ENCODE results near the gene EDA. TPM values are rescaled to one million over a fixed set of nuclear protein-coding genes. Genes with fewer than 3 reads are reported as not detected.

EDA gene
- total and polyA plus RNA-seq, 2 of the 13 experiments (the other 11 are each of a cell fraction or from before 2014, with no cell fraction given), result 8.8 to 11.2 TPM

DNA sequence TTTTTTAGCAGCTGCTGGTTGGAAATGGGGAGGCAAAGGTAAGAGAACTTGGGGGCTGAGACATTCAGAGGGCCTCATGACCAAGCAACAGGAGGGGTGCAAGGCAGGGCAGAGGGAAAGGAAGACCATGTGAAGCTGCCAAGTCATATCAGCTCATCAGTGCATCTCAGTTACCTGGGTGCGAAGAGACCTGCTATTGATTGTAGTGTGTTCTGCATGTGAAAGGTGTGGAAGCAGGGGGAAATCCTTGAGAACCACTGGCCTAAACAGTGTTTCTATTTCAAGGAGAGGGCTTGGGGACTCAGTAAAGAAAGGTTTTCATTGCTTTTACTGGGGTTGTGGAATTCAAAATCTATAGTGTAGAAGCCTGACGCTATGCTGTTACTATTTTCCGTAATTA lies 47.1 kb upstream of the EDA start:
- no peaks in the 10 kb centered on the region for H3K9me3 ChIP-seq (ENCODE audit: low read length)
- H3K27me3 ChIP-seq (ENCODE audit: control insufficient read depth in 1 of 2, insufficient read depth in 2 of 2, low read length in 2 of 2), result no peaks in the 10 kb centered on the region
- H4K20me1 ChIP-seq (ENCODE audit: insufficient read depth, low read length), result no peaks in the 10 kb centered on the region
- peaks cover 14% of the 10 kb centered on the region; the same call in 1 of the 2 replicates for H3K4me1 ChIP-seq (ENCODE audit: insufficient read depth, low read length)
- in situ Hi-C loops (cut with HindIII; ENCODE audit: extremely low pct_ligation_motif_present, low pct_unique_long_range_greater_than_20kb) (no loop called here), intact Hi-C loops (cut with micrococcal nuclease; ENCODE audit: unreplicated experiment) (no loop called here)
- no peak for ATAC-seq
- H3K9ac ChIP-seq (ENCODE audit: insufficient read depth, low read depth, low read length), result no peak overlapping the region
- no TSS peak for BruUV-seq (replicated peaks)
- H3K36me3 ChIP-seq (replicated peaks in 1 of 2; ENCODE audit: control insufficient read depth in 1 of 2, insufficient read depth in 2 of 2, low read length in 2 of 2), result no peaks in the 10 kb centered on the region
- no peak overlapping the region for H3K27ac ChIP-seq (ENCODE audit: extremely low read length, insufficient read depth, low read length)
- H3K4me3 ChIP-seq (replicated peaks in 1 of 3; ENCODE audit: insufficient read depth in 1 of 3, low read depth in 2 of 3, low read length in 3 of 3), result no peak overlapping the region
- DNase-seq (ENCODE audit: low spot score), result no peak
- no peak overlapping the region for H3K4me2 ChIP-seq (ENCODE audit: low read depth, low read length)
- H2AFZ ChIP-seq (ENCODE audit: low read length), result no peak overlapping the region
- no peak for TF ChIP-seq ZNF337 (CRISPR knock-in tag; IDR thresholded peaks at IDR 0.05; ENCODE audit: borderline replicate concordance, low read depth)
- TF ChIP-seq ZNF34 (CRISPR knock-in tag; IDR thresholded peaks at IDR 0.05; ENCODE audit: borderline replicate concordance), result no peak
- TF ChIP-seq, protein P1, sequence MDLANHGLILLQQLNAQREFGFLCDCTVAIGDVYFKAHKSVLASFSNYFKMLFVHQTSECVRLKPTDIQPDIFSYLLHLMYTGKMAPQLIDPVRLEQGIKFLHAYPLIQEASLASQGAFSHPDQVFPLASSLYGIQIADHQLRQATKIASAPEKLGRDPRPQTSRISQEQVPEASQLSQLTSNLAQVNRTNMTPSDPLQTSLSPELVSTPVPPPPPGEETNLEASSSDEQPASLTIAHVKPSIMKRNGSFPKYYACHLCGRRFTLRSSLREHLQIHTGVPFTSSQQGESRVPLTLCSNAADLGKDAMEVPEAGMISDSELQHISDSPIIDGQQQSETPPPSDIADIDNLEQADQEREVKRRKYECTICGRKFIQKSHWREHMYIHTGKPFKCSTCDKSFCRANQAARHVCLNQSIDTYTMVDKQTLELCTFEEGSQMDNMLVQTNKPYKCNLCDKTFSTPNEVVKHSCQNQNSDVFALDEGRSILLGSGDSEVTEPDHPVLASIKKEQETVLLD (CRISPR knock-in tag; IDR thresholded peaks at IDR 0.05; ENCODE audit: low read depth), result no peak
- TF ChIP-seq, protein P2, sequence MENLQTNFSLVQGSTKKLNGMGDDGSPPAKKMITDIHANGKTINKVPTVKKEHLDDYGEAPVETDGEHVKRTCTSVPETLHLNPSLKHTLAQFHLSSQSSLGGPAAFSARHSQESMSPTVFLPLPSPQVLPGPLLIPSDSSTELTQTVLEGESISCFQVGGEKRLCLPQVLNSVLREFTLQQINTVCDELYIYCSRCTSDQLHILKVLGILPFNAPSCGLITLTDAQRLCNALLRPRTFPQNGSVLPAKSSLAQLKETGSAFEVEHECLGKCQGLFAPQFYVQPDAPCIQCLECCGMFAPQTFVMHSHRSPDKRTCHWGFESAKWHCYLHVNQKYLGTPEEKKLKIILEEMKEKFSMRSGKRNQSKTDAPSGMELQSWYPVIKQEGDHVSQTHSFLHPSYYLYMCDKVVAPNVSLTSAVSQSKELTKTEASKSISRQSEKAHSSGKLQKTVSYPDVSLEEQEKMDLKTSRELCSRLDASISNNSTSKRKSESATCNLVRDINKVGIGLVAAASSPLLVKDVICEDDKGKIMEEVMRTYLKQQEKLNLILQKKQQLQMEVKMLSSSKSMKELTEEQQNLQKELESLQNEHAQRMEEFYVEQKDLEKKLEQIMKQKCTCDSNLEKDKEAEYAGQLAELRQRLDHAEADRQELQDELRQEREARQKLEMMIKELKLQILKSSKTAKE (CRISPR knock-in tag; IDR thresholded peaks at IDR 0.05; ENCODE audit: borderline replicate concordance), result no peak
- no peak for TF ChIP-seq NCOA1 (CRISPR knock-in tag; IDR thresholded peaks at IDR 0.05)
- no peak for TF ChIP-seq NKX3-1 (CRISPR knock-in tag; IDR thresholded peaks at IDR 0.05)
- TF ChIP-seq, protein P3, sequence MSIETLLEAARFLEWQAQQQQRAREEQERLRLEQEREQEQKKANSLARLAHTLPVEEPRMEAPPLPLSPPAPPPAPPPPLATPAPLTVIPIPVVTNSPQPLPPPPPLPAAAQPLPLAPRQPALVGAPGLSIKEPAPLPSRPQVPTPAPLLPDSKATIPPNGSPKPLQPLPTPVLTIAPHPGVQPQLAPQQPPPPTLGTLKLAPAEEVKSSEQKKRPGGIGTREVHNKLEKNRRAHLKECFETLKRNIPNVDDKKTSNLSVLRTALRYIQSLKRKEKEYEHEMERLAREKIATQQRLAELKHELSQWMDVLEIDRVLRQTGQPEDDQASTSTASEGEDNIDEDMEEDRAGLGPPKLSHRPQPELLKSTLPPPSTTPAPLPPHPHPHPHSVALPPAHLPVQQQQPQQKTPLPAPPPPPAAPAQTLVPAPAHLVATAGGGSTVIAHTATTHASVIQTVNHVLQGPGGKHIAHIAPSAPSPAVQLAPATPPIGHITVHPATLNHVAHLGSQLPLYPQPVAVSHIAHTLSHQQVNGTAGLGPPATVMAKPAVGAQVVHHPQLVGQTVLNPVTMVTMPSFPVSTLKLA (IDR thresholded peaks at IDR 0.05), result no peak
- TF ChIP-seq CBX5 (CRISPR knock-in tag; IDR thresholded peaks at IDR 0.05; ENCODE audit: borderline replicate concordance), result no peak
- TF ChIP-seq, protein P4, sequence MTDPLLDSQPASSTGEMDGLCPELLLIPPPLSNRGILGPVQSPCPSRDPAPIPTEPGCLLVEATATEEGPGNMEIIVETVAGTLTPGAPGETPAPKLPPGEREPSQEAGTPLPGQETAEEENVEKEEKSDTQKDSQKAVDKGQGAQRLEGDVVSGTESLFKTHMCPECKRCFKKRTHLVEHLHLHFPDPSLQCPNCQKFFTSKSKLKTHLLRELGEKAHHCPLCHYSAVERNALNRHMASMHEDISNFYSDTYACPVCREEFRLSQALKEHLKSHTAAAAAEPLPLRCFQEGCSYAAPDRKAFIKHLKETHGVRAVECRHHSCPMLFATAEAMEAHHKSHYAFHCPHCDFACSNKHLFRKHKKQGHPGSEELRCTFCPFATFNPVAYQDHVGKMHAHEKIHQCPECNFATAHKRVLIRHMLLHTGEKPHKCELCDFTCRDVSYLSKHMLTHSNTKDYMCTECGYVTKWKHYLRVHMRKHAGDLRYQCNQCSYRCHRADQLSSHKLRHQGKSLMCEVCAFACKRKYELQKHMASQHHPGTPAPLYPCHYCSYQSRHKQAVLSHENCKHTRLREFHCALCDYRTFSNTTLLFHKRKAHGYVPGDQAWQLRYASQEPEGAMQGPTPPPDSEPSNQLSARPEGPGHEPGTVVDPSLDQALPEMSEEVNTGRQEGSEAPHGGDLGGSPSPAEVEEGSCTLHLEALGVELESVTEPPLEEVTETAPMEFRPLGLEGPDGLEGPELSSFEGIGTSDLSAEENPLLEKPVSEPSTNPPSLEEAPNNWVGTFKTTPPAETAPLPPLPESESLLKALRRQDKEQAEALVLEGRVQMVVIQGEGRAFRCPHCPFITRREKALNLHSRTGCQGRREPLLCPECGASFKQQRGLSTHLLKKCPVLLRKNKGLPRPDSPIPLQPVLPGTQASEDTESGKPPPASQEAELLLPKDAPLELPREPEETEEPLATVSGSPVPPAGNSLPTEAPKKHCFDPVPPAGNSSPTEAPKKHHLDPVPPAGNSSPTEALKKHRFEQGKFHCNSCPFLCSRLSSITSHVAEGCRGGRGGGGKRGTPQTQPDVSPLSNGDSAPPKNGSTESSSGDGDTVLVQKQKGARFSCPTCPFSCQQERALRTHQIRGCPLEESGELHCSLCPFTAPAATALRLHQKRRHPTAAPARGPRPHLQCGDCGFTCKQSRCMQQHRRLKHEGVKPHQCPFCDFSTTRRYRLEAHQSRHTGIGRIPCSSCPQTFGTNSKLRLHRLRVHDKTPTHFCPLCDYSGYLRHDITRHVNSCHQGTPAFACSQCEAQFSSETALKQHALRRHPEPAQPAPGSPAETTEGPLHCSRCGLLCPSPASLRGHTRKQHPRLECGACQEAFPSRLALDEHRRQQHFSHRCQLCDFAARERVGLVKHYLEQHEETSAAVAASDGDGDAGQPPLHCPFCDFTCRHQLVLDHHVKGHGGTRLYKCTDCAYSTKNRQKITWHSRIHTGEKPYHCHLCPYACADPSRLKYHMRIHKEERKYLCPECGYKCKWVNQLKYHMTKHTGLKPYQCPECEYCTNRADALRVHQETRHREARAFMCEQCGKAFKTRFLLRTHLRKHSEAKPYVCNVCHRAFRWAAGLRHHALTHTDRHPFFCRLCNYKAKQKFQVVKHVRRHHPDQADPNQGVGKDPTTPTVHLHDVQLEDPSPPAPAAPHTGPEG (CRISPR knock-in tag; IDR thresholded peaks at IDR 0.05), result no peak
- TF ChIP-seq ZNF672 (CRISPR knock-in tag; IDR thresholded peaks at IDR 0.05), result no peak
- TF ChIP-seq ZNF556 (CRISPR knock-in tag; IDR thresholded peaks at IDR 0.05; ENCODE audit: borderline replicate concordance), result no peak
- ChIA-PET CTCF (ENCODE audit: low intra/inter-chr PET ratio, low total read pairs) (no interaction called here), POLR2A (no interaction called here)
- no peaks in the 10 kb centered on the region for H3K79me2 ChIP-seq (ENCODE audit: insufficient read depth, low read length)
- 84% methylated on average over 3 of the region's 3 CpGs for WGBS (ENCODE audit: low lambda C conversion rate)
- no peak for FAIRE-seq
